Mucosa of rectum (tissue), 2 donors: ENCODE results near the gene FRMD4A.
"Not testable (repeated sequence)": the region's sequence is repeated elsewhere in the genome, so short reads cannot be mapped to it uniquely, and the experiment has no call there.

Experiments used
- H3K27ac ChIP-seq, 2 donors: one replicate each; pipeline ENCODE4 v1.7.0; 2013; ENCODE audit warnings: inconsistent platforms in 2 of 2, low read depth in 2 of 2, low read length in 2 of 2
- H3K27me3 ChIP-seq, 2 donors: one replicate each; pipeline ENCODE4 v1.7.0; 2013; ENCODE audit warnings: low read length in 2 of 2; ENCODE audit not compliant: control insufficient read depth in 2 of 2, insufficient read depth in 2 of 2
- H3K36me3 ChIP-seq, 2 donors: one replicate each; pipeline ENCODE4 v1.7.0; 2013; ENCODE audit warnings: low read length in 2 of 2; ENCODE audit not compliant: control insufficient read depth in 2 of 2, insufficient read depth in 2 of 2
- H3K4me1 ChIP-seq, 2 donors: one replicate each; pipeline ENCODE4 v1.7.0; 2013; ENCODE audit warnings: low read length in 2 of 2, mild to moderate bottlenecking in 1 of 2; ENCODE audit not compliant: control insufficient read depth in 2 of 2, insufficient read depth in 2 of 2
- H3K4me3 ChIP-seq, 2 donors: one replicate each; pipeline ENCODE4 v1.7.0; 2013; ENCODE audit warnings: low read length in 2 of 2
- H3K9ac ChIP-seq, 2 donors: one replicate each; pipeline ENCODE4 v1.7.0; 2013; ENCODE audit warnings: low read length in 2 of 2, low read depth in 1 of 2, mild to moderate bottlenecking in 1 of 2
- H3K9me3 ChIP-seq, 2 donors: one replicate each; pipeline ENCODE4 v1.7.0; 2013; ENCODE audit warnings: low read length in 2 of 2; ENCODE audit not compliant: control insufficient read depth in 2 of 2
- donor health status: healthy.
- donor health status: Normal muscosa, but diverticular disease.

The FRMD4A gene

GRCh38 chr10:13939391-13939790 lies 391.3 kb downstream of the FRMD4A start:
- no peak overlapping the region for H3K9ac ChIP-seq
- H3K9me3 ChIP-seq: no peaks in the 10 kb centered on the region
- no peak overlapping the region for H3K4me3 ChIP-seq
- no peak overlapping the region for H3K27ac ChIP-seq
- no peaks in the 10 kb centered on the region for H3K4me1 ChIP-seq
- H3K27me3 ChIP-seq: no peaks in the 10 kb centered on the region
- H3K36me3 ChIP-seq: no peaks in the 10 kb centered on the region

DNA sequence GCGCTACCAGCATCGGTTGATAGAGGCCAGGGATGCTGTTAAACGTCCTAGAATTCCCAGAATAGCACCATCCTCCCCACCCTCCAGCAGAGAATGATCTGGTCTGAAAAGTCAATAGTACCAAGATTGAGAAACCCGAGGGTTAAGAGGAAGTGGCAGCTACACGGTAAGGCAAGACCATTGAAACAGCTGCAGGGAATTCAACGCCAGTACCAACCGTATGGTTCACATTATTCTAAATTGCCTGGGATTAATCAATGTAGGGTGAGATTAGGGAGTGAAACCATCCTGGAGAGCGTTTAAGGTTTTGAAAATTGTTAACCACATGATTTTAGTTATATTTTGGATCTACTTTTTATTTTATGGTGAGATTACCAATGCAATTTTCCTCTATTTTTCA lies 391.8 kb downstream of the FRMD4A start:
- Histone ChIP-seq H3K27me3 (no peaks in the 10 kb centered on the region), H3K27ac (no peak overlapping the region), H3K9me3 (no peaks in the 10 kb centered on the region), H3K4me1 (no peaks in the 10 kb centered on the region), H3K4me3 (no peak overlapping the region), H3K36me3 (no peaks in the 10 kb centered on the region), H3K9ac (no peak overlapping the region)

DNA sequence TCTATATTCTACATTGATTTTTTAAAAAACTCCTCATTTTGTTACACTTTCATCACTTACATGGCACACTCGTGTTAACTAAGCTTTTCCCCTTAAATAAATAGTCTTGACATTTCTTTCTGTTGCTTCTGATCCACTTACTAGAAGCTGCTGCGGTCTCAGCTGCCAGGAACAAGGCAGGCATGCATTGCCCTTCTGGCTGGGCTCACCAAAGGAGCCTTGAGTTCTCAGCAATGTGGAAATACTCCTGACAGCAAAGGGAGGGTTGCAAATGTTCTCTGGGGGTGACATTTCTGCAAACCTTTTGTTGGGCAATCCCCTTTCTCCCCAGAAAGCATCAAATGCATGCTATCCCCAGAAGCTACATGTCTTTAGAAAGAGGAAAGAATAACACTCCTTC lies 393.9 kb downstream of the FRMD4A start:
- Histone ChIP-seq H3K27ac (no peak overlapping the region), H3K36me3 (no peaks in the 10 kb centered on the region), H3K4me3 (no peak overlapping the region), H3K9ac (no peak overlapping the region), H3K27me3 (no peaks in the 10 kb centered on the region), H3K4me1 (no peaks in the 10 kb centered on the region), H3K9me3 (no peaks in the 10 kb centered on the region)

DNA sequence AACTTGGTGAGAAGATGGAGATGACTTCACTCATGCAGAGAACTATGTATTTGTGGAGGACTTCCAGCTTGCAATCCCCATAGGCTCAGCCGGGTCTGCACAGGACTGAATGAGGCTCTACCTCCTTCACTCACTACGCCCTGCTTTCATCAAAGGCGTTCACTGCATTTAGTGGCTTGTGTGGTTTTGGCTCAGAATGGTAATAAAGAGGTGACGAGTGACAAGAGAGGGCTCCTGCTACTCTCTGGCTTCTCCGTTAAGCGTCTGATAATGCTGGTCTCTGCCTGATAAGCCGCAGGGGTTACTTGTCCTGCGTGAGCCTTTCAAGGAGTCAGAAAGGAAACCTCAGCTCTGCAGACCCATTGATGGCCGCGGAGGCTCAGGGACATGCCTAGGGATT lies 400.6 kb downstream of the FRMD4A start:
- H3K27ac ChIP-seq: no peak overlapping the region
- H3K4me1 ChIP-seq: no peaks in the 10 kb centered on the region
- no peak overlapping the region for H3K4me3 ChIP-seq
- H3K27me3 ChIP-seq: no peaks in the 10 kb centered on the region
- no peak overlapping the region for H3K9ac ChIP-seq
- no peaks in the 10 kb centered on the region for H3K9me3 ChIP-seq
- no peaks in the 10 kb centered on the region for H3K36me3 ChIP-seq

- Histone ChIP-seq H3K27ac (no peak overlapping the region), H3K9ac (no peak overlapping the region), H3K9me3 (no peaks in the 10 kb centered on the region), H3K4me3 (no peak overlapping the region), H3K36me3 (no peaks in the 10 kb centered on the region), H3K4me1 (no peaks in the 10 kb centered on the region), H3K27me3 (no peaks in the 10 kb centered on the region)
These were observed 402.3 kb downstream of the FRMD4A start for GRCh38 chr10:13928451-13928850.

DNA sequence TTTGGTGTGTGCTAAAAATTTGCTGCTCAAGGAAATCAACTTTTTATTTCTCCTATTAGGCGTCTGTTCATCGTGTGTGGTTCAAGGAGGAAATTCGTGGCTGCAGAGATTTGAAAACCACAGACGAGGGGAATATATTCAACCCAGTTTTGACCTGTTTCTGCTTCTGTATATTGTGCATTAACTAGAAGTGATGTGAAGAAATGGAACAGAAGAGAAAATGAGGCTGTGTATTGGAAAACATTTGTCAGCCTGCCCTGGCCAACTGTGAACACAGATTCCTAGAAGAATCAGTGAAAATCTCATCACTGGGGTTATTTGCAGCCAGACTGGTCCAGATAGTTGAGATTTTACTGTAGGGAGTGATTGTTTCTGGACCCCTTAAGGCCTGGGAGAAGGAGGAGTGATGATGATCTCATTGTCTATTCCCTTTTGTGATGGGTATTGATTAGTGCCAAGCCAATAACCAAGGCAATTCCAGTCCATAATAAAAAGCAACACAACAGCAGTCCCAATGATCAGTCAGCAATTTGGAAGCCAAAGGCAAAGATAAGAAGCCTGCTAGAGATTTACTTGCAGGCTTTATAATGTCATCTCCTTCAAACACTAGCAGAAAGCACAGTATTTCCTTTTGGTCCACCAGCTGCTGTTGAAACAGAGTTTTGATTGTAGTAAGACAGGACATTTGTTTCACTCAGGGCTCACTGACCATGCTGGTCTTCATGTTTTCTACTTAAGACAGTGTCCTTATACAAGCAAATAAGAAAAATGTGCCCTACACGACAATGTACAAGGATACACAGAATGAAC lies 404.5 kb downstream of the FRMD4A start:
- no peaks in the 10 kb centered on the region for H3K9me3 ChIP-seq
- no peak overlapping the region for H3K4me3 ChIP-seq
- H3K36me3 ChIP-seq: no peaks in the 10 kb centered on the region
- H3K9ac ChIP-seq: no peak overlapping the region
- no peaks in the 10 kb centered on the region for H3K27me3 ChIP-seq
- no peak overlapping the region for H3K27ac ChIP-seq
- H3K4me1 ChIP-seq: no peaks in the 10 kb centered on the region

DNA sequence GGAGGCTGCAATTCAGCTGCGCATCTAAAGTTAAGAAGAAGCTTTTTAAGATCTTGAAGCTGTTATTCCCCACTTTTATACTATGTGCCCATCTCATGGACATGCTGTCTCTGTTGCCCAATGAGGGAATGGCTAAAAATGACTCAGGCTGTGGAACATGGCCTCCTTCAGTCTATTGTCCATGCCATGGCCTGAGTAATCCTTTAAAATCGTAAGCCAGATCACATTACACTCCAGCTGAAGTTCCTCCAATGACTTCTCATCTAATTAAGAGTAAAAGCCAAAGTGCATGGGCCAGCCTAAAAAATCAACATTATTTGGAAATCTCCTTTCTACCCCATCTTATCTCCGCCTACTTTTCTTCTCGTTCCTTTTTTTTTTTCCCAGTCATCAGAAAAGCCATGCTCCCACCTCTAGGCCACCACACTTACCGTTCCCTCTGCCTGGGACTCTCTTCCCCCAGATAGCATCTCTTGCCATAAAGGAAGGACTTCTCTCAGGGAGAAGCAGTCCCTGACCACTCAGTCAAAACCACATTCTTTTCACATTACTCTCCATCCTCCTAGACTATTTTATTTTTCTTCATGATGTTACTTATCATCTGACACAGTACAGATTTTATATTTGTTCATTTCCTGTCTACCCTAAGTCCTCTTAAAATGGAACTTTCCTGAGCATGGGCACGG lies 406.5 kb downstream of the FRMD4A start:
- Histone ChIP-seq H3K27ac (no peak overlapping the region), H3K36me3 (no peaks in the 10 kb centered on the region), H3K9ac (no peak overlapping the region), H3K27me3 (no peaks in the 10 kb centered on the region), H3K4me1 (no peaks in the 10 kb centered on the region), H3K4me3 (no peak overlapping the region), H3K9me3 (no peaks in the 10 kb centered on the region)

DNA sequence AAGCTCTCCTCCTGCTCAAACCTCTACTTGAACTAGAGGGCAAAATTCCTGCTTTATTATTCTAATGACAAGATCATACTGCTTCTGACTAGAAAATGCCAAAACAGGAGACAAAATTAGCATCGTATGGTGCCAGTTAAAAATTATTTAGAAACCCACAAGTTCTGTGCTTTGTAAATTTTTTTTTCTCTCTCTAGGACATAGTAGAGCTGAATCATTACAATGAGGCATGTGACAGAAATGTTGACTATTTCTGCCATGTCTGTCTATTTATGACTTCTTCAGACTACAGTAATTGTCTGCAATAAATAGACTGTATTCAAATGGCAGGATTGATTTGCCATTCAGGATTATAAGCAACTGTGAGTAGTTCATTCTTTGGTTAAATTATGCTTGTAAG lies 408.1 kb downstream of the FRMD4A start:
- Histone ChIP-seq H3K4me3 (no peak overlapping the region), H3K27me3 (no peaks in the 10 kb centered on the region), H3K9me3 (no peaks in the 10 kb centered on the region), H3K36me3 (no peaks in the 10 kb centered on the region), H3K27ac (no peak overlapping the region), H3K9ac (no peak overlapping the region), H3K4me1 (no peaks in the 10 kb centered on the region)

- no peaks in the 10 kb centered on the region for H3K4me1 ChIP-seq
- H3K9ac ChIP-seq: no peak overlapping the region
- H3K4me3 ChIP-seq: no peak overlapping the region
- H3K27me3 ChIP-seq: no peaks in the 10 kb centered on the region
- H3K36me3 ChIP-seq: no peaks in the 10 kb centered on the region
- H3K27ac ChIP-seq: no peak overlapping the region
- H3K9me3 ChIP-seq: no peaks in the 10 kb centered on the region
These were observed 408.8 kb downstream of the FRMD4A start for GRCh38 chr10:13921941-13922340.

- not testable (repeated sequence) for H3K4me1 ChIP-seq
These were observed 409.6 kb downstream of the FRMD4A start for GRCh38 chr10:13921131-13921530.

More at GRCh38 chr10:13921131-13921530, 409.6 kb downstream of the FRMD4A start:
- H3K27me3 ChIP-seq, H3K9ac ChIP-seq, H3K9me3 ChIP-seq, H3K36me3 ChIP-seq, H3K27ac ChIP-seq, H3K4me3 ChIP-seq: not testable (repeated sequence)
